WTC11 (cell line): ENCODE results near the gene EBLN2. TPM values are rescaled to one million over a fixed set of nuclear protein-coding genes. Genes with fewer than 3 reads are reported as not detected.

Source experiments
- ATAC-seq: fragments of 200-7000 bp; cut with Tn5 transposase; 2 replicates; pipeline ENCODE4 v1.10.0; 2021; ENCODE audit warnings: mild to moderate bottlenecking, moderate library complexity
- CTCF ChIA-PET: fragments of 300-600 bp; sonication (Branson Sonifier 250); formaldehyde crosslinking; loops from one replicate; lab custom pipeline; 2021; ENCODE audit warnings: antibody characterized with exemption; lab: Charles Lee
- POLR2A ChIA-PET: fragments of 350-600 bp; sonication (Branson Sonifier 250); formaldehyde crosslinking; loops from one replicate; lab custom pipeline; 2021; ENCODE audit warnings: antibody characterized with exemption; lab: Charles Lee
- DNase-seq: peaks from one replicate; pipeline ENCODE4 v3.0.0; 2021; ENCODE audit warnings: low spot score
- H3K27ac Mint-ChIP-seq: 2 replicates; pipeline ENCODE4 v1.8.0; 2021; ENCODE audit warnings: mixed read lengths
- H3K27me3 Mint-ChIP-seq: 2 replicates; pipeline ENCODE4 v1.8.0; 2021; ENCODE audit warnings: low read depth, mild to moderate bottlenecking, moderate library complexity, mixed read lengths
- H3K36me3 Mint-ChIP-seq: 2 replicates; pipeline ENCODE4 v1.8.0; 2021; ENCODE audit warnings: mixed read lengths
- H3K4me1 Mint-ChIP-seq: 2 replicates; pipeline ENCODE4 v1.8.0; 2022; ENCODE audit warnings: mixed read lengths
- H3K4me3 Mint-ChIP-seq: 2 replicates; pipeline ENCODE4 v1.8.0; 2021; ENCODE audit warnings: mild to moderate bottlenecking, moderate library complexity, mixed read lengths
- H3K9me3 Mint-ChIP-seq: 2 replicates; pipeline ENCODE4 v1.8.0; 2021; ENCODE audit warnings: mixed read lengths
- ATF1 ChIP-seq: sonication (generic); formaldehyde crosslinking; IDR thresholded peaks from 2 replicates; pipeline ENCODE4 v1.8.1; 2023; ENCODE audit warnings: mild to moderate bottlenecking, moderate library complexity, missing genetic modification reagents
- CBFB ChIP-seq: sonication (generic); formaldehyde crosslinking; IDR thresholded peaks from 2 replicates; pipeline ENCODE4 v1.8.1; 2022; ENCODE audit warnings: mild to moderate bottlenecking, low read depth, missing genetic modification reagents
- CDX4 ChIP-seq: fragments of 250-450 bp; sonication (Bioruptor Pico); IDR thresholded peaks from 2 replicates; pipeline ENCODE4 v1.9.0; 2021; ENCODE audit warnings: moderate library complexity, mild to moderate bottlenecking, inconsistent platforms, borderline replicate concordance
- CREB1 ChIP-seq: sonication (generic); formaldehyde crosslinking; IDR thresholded peaks from 2 replicates; pipeline ENCODE4 v1.8.0; 2023; ENCODE audit warnings: mild to moderate bottlenecking, missing genetic modification reagents
- CREM ChIP-seq: sonication (generic); formaldehyde crosslinking; IDR thresholded peaks from 2 replicates; pipeline ENCODE4 v1.8.1; 2022; ENCODE audit warnings: mild to moderate bottlenecking, missing genetic modification reagents, moderate library complexity
- E2F1 ChIP-seq: sonication (generic); formaldehyde crosslinking; IDR thresholded peaks from 2 replicates; pipeline ENCODE4 v1.8.0; 2022; ENCODE audit warnings: mild to moderate bottlenecking, missing genetic modification reagents
- ELF4 ChIP-seq: sonication (generic); formaldehyde crosslinking; IDR thresholded peaks from 2 replicates; pipeline ENCODE4 v1.8.1; 2022; ENCODE audit warnings: low read depth, mild to moderate bottlenecking, moderate library complexity, missing genetic modification reagents
- ETV6 ChIP-seq: sonication (generic); formaldehyde crosslinking; IDR thresholded peaks from 2 replicates; pipeline ENCODE4 v1.8.1; 2022; ENCODE audit warnings: mild to moderate bottlenecking, missing genetic modification reagents
- FOXJ3 ChIP-seq: sonication (generic); formaldehyde crosslinking; IDR thresholded peaks from 2 replicates; pipeline ENCODE4 v1.9.0; 2021; ENCODE audit warnings: missing genetic modification reagents, mild to moderate bottlenecking, borderline replicate concordance
- FOXP1 ChIP-seq: sonication (generic); formaldehyde crosslinking; IDR thresholded peaks from 2 replicates; pipeline ENCODE4 v1.8.0; 2022; ENCODE audit warnings: missing genetic modification reagents, mild to moderate bottlenecking, moderate library complexity, borderline replicate concordance
- HMGA2 ChIP-seq: fragments of 250-450 bp; sonication (Bioruptor Pico); IDR thresholded peaks from 2 replicates; pipeline ENCODE4 v1.4.0; 2021; ENCODE audit warnings: mild to moderate bottlenecking, moderate library complexity
- IRF1 ChIP-seq: sonication (generic); formaldehyde crosslinking; IDR thresholded peaks from 2 replicates; pipeline ENCODE4 v1.8.0; 2023; ENCODE audit warnings: missing genetic modification reagents
- PREB ChIP-seq: sonication (generic); formaldehyde crosslinking; IDR thresholded peaks from 2 replicates; pipeline ENCODE4 v1.8.1; 2022; ENCODE audit warnings: mild to moderate bottlenecking, missing genetic modification reagents, moderate library complexity, borderline replicate concordance
- PRRX2 ChIP-seq: fragments of 250-450 bp; sonication (Bioruptor Pico); IDR thresholded peaks from 2 replicates; pipeline ENCODE4 v1.8.0; 2021; ENCODE audit warnings: mild to moderate bottlenecking
- RELA ChIP-seq: sonication (generic); formaldehyde crosslinking; IDR thresholded peaks from 2 replicates; pipeline ENCODE4 v1.8.1; 2022; ENCODE audit warnings: missing genetic modification reagents, mild to moderate bottlenecking, borderline replicate concordance
- RORB ChIP-seq: fragments of 250-450 bp; sonication (Bioruptor Pico); IDR thresholded peaks from 2 replicates; pipeline ENCODE4 v1.9.0; 2021; ENCODE audit warnings: mild to moderate bottlenecking
- SMAD3 ChIP-seq: sonication (generic); formaldehyde crosslinking; IDR thresholded peaks from 2 replicates; pipeline ENCODE4 v1.8.0; 2022; ENCODE audit warnings: missing genetic modification reagents, mild to moderate bottlenecking, borderline replicate concordance
- SP1 ChIP-seq: sonication (generic); formaldehyde crosslinking; conservative IDR thresholded peaks from 2 replicates; pipeline ENCODE4 v1.8.1; 2022; ENCODE audit warnings: missing genetic modification reagents
- ZBTB21 ChIP-seq: sonication (generic); formaldehyde crosslinking; IDR thresholded peaks from 2 replicates; pipeline ENCODE4 v1.8.1; 2023; ENCODE audit warnings: mild to moderate bottlenecking, missing genetic modification reagents, borderline replicate concordance
- ZMAT4 ChIP-seq: fragments of 250-450 bp; sonication (Bioruptor Pico); IDR thresholded peaks from 2 replicates; pipeline ENCODE4 v1.9.0; 2021; ENCODE audit warnings: mild to moderate bottlenecking
- ZNF121 ChIP-seq: sonication (generic); formaldehyde crosslinking; IDR thresholded peaks from 2 replicates; pipeline ENCODE4 v1.8.0; 2023; ENCODE audit warnings: missing genetic modification reagents
- ZNF138 ChIP-seq: sonication (generic); formaldehyde crosslinking; conservative IDR thresholded peaks from 2 replicates; pipeline ENCODE4 v1.8.1; 2022; ENCODE audit warnings: mild to moderate bottlenecking, moderate library complexity, missing genetic modification reagents
- ZNF425 ChIP-seq: fragments of 250-450 bp; sonication (Bioruptor Pico); conservative IDR thresholded peaks from 2 replicates; pipeline ENCODE4 v1.9.0; 2021; ENCODE audit warnings: mild to moderate bottlenecking
- ZNF532 ChIP-seq: fragments of 250-450 bp; sonication (Bioruptor Pico); IDR thresholded peaks from 2 replicates; pipeline ENCODE4 v1.9.0; 2021; ENCODE audit warnings: mild to moderate bottlenecking, borderline replicate concordance
- total RNA-seq: library from RNA; stranded (reverse); gene quantifications from 3 replicates; pipeline ENCODE4 v1.2.3, GENCODE V29; 2021

The EBLN2 gene
- total RNA-seq, 1 experiment from 2014 or later = 4.3 TPM

GRCh38 chr3:73068419-73068818 lies 7.0 kb downstream of the EBLN2 start:
- Mint-ChIP-seq H3K4me3 (no peak overlapping the region), H3K9me3 (no peaks in the 10 kb centered on the region), H3K27ac (no peak overlapping the region), H3K36me3 (peaks cover 24% of the 10 kb centered on the region), H3K4me1 (peaks cover 31% of the 10 kb centered on the region), H3K27me3 (no peaks in the 10 kb centered on the region)
- ATAC-seq (no peak), DNase-seq (no peak)
- TF ChIP-seq CREM (CRISPR knock-in tag) (no peak), ZMAT4 (CRISPR knock-in tag) (no peak), ZNF121 (CRISPR knock-in tag) (no peak), IRF1 (no peak), ELF4 (no peak), HMGA2 (CRISPR knock-in tag) (no peak), FOXP1 (CRISPR knock-in tag) (no peak), SP1 (no peak), SMAD3 (CRISPR knock-in tag) (no peak), PRRX2 (CRISPR knock-in tag) (no peak), ZNF138 (CRISPR knock-in tag) (no peak), ZNF425 (CRISPR knock-in tag) (no peak), RORB (CRISPR knock-in tag) (no peak), E2F1 (CRISPR knock-in tag) (no peak), CDX4 (no peak), CREB1 (CRISPR knock-in tag) (no peak), CBFB (CRISPR knock-in tag) (no peak), PREB (CRISPR knock-in tag) (no peak), ZBTB21 (CRISPR knock-in tag) (no peak)
- CTCF ChIA-PET = no interaction called here
- POLR2A ChIA-PET = no interaction called here

GRCh38 chr3:73069187-73069586 lies 7.7 kb downstream of the EBLN2 start:
- H3K9me3 Mint-ChIP-seq = no peaks in the 10 kb centered on the region
- no peaks in the 10 kb centered on the region for H3K27me3 Mint-ChIP-seq
- peaks cover 23% of the 10 kb centered on the region for H3K36me3 Mint-ChIP-seq
- ATAC-seq (no peak), DNase-seq (no peak)
- H3K27ac Mint-ChIP-seq = 0 out of 2 replicates have a peak overlapping the region, but pooled peaks have one; percentile 57
- TF ChIP-seq ETV6 (CRISPR knock-in tag) (no peak), ATF1 (CRISPR knock-in tag) (no peak), ZNF532 (CRISPR knock-in tag) (no peak), FOXJ3 (no peak), RELA (CRISPR knock-in tag) (no peak)
- H3K4me3 Mint-ChIP-seq = no peak overlapping the region
- ChIA-PET POLR2A (no interaction called here), CTCF (no interaction called here)
- peaks cover 31% of the 10 kb centered on the region for H3K4me1 Mint-ChIP-seq
